K562 treated with DMSO at 1 percent for 48 hours (cell line): ENCODE measurements around the gene OR8U1. TPM values are rescaled to one million over a fixed set of nuclear protein-coding genes. Genes with fewer than 3 reads are reported as not detected.

Experiments
- total RNA-seq: library from RNA; unstranded; fragments of 300-600 nt; gene quantifications from 2 replicates; pipeline ENCODE4 v1.2.3, GENCODE V29; 2022; ENCODE audit warnings: low replicate concordance; ENCODE audit errors: extremely low read depth

The OR8U1 gene
- not detected in 2 replicates for total RNA-seq

DNA sequence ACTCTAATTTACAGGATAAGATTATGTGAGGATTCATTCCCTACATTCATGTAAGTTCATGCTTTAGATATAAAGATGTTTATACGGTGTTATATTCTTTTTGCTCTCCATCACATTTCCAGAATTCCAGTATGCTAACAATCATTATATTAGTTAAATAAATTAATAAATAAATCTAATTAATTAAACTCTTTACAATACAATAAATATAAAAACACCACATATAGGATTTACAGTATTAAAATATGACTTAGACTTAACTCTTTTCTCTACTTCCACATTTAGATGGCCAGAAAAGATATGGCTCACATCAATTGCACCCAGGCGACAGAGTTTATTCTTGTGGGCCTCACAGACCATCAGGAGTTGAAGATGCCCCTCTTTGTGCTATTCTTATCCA lies at the start of gene OR8U1:
TSS of gene OR8U1 (plus strand) at position 301 of the 400 bp plus-strand sequence. CDS start at position 301, 0 bp downstream.

DNA sequence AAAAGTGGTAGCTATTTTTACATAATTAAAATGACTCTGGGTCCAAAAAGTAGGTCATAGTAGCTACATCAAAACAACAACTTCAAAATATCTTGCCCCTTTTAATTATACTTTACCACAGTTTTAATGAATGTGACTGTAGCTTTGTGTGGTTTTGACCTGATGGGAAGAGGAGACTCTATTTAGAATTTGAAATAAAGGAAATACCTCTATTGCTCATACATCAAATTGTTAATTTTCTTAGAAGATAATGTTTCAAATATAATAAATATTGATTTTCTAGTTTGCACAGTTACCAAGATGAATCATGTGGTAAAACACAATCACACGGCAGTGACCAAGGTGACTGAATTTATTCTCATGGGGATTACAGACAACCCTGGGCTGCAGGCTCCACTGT lies 29.7 kb upstream of the OR8U1 start, which contains the start of gene OR8K1:
TSS of gene OR8K1 (plus strand) at position 301 of the 400 bp plus-strand sequence. CDS start at position 301, 0 bp downstream.

DNA sequence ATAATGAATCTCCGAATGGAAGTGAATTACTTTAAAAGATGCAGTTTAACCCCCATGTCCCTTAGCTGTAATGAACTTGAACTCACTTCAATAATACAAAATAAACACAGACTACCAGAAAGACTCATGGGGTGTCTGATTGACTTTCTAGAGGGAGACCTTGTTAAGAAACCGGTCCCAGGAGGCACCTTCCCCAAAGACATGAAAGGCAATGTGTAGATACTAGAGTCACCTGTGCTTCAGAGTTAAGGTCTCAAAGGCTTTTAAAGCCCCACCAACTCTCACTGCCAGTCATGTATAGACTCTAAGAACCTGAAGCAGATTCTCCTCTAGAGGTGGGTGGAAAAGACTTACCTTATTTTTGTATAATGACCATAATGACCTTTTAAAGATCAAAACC lies 21.4 kb upstream of the OR8U1 start, which contains the start of gene OR8J1:
TSS of gene OR8J1 (plus strand) at position 301 of the 400 bp plus-strand sequence. CDS start 5,956 bp downstream, outside the sequence.

DNA sequence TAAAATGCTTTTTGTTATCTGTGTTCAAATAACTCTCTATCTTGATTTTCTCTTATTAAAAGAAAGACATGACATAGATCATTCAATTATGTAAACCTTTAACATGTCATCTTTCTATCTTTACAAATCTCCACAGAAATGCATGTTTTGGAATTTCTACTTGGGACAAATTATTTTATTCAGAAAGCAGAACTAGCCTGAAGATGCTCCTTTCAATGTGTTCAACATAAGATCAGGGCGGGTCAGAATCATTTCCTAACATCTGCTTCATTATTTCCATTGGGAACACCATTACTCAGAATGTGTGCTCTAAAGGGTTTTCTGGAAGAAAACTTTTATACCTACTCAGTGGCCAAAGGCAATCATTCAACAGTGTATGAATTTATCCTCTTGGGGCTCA lies 37.0 kb downstream of the OR8U1 start, which contains the start of gene OR5AL1:
TSS of gene OR5AL1 (plus strand) at position 301 of the 400 bp plus-strand sequence.

Other genes starting within 250 kb of the OR8U1 start
- gene OR8J3, start 235.4 kb upstream of the OR8U1 start, total RNA-seq, result not detected in 2 replicates
- not detected in 2 replicates for gene OR8K5, start 215.3 kb upstream of the OR8U1 start, total RNA-seq
- gene OR5J2, start 199.0 kb upstream of the OR8U1 start, total RNA-seq, result not detected in 2 replicates
- gene OR5T2, start 141.4 kb upstream of the OR8U1 start, total RNA-seq, result not detected in 2 replicates
- gene OR5T3, start 123.4 kb upstream of the OR8U1 start, total RNA-seq, result not detected in 2 replicates
- gene OR5T1, start 101.5 kb upstream of the OR8U1 start, total RNA-seq, result not detected in 2 replicates
- gene OR8H1, start 83.4 kb upstream of the OR8U1 start, total RNA-seq, result not detected in 2 replicates
- not detected in 2 replicates for gene OR8K3, start 60.5 kb upstream of the OR8U1 start, total RNA-seq
- not detected in 2 replicates for gene OR8K1, start 29.6 kb upstream of the OR8U1 start, total RNA-seq
- gene OR8J1, start 21.3 kb upstream of the OR8U1 start, total RNA-seq, result not detected in 2 replicates
- not detected in 2 replicates for gene OR5AL1, start 37.1 kb downstream of the OR8U1 start, total RNA-seq
- not detected in 2 replicates for gene OR5M3, start 97.7 kb downstream of the OR8U1 start, total RNA-seq
- not detected in 2 replicates for gene OR5M8, start 115.7 kb downstream of the OR8U1 start, total RNA-seq
- not detected in 2 replicates for gene OR5M11, start 167.6 kb downstream of the OR8U1 start, total RNA-seq
- gene OR5M10, start 202.1 kb downstream of the OR8U1 start, total RNA-seq, result not detected in 2 replicates
- not detected in 2 replicates for gene OR5M1, start 239.2 kb downstream of the OR8U1 start, total RNA-seq